ENCODE measurements around the gene ZNF429.
"Not testable (repeated sequence)": the region's sequence is repeated elsewhere in the genome, so short reads cannot be mapped to it uniquely, and the experiment has no call there.

The ZNF429 gene

DNA sequence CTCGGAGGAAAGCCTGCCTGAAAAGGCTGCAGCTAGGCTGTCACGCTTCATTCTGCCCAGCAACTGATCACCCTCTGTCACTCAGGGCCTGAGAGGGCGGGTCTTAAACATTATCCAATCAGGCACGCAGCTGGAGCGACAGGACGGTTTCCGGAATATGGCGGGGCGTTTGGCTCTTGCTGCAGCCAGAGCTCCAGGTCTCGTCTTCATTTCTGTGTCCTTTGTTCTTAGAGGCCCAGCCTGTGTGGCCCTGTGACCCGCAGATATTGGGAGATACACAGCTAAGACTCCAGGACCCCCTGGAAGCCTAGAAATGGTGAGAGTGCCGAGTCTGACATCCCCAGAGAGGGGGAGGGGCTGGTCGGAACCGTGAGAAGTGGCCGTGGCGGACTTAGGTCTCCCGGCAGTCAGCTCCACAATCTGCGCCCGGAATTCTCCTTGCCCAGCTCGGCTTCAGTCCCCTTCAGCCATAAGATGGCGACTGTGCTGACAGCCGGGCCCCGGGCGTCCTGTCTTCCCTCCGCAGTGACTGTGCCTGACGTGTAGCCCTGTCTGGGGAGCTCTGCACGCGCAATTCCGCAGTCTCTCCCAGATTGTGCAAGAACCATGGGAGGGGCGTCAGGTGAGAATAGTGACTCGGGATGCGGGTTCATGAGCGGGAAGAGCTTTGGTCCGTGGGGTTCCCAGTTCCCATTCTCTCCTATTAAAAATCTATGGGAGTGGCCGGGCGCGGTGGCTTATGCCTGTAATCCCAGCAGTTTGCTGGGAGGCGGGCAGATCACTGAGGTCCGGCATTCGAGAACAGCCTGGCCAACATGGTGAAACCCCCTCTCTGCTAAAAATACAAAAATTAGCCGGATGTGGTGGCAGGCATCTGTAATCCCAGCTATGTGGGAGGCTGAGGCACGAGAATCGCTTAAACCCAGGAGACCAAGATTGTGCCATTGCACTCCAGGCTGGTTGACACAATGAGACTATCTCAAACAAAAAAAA lies at the start of gene ZNF429:
ZNF429 (plus strand) TSS at position 144 of the 993 bp plus-strand sequence; CDS start at position 314, 170 bp downstream.
- peak; percentile 55 for DNase-seq (ENCODE audit: low read depth)

DNA sequence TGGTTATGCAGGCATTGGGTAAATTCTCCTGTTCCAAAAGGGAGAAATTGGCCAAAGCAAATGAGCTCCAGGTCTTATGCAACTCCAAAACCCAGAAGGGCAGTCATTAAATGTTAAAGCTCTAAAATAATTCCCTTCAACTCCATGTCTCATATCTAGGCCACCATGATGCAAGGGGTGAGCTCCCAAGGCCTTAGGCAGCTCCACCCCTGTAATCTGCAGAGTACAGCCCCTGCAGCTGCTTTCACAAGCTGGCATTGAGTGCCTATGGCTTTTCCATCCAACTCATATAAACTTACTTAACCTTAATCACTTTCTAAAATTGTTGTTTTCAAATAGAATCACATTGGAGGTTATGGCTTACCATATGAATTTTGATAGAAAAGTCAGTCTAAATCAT lies 44.7 kb upstream of the ZNF429 start:
- DNase-seq (ENCODE audit: low read depth): no peak

DNA sequence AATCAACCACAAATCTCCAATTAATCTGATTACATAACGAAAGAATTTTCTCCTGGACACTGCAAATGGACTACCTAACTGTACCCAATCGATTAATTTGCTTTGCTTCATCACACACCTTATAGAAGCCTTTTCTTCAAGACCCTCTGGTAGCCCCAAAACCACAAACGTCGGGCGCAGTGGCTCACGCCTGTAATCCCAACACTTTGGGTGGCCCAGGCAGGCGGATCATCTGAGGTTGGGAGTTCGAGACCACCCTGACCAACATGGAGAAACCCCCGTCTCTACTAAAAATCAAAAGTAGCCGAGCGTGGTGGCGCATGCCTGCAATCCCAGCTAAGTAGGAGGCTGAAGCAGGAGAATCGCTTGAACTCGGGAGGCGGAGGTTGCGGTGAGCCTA lies 42.9 kb upstream of the ZNF429 start:
- no peak for DNase-seq (ENCODE audit: low read depth)

GRCh38 chr19:21463449-21464105 lies 41.8 kb upstream of the ZNF429 start:
- no peak for DNase-seq (ENCODE audit: low read depth)

DNA sequence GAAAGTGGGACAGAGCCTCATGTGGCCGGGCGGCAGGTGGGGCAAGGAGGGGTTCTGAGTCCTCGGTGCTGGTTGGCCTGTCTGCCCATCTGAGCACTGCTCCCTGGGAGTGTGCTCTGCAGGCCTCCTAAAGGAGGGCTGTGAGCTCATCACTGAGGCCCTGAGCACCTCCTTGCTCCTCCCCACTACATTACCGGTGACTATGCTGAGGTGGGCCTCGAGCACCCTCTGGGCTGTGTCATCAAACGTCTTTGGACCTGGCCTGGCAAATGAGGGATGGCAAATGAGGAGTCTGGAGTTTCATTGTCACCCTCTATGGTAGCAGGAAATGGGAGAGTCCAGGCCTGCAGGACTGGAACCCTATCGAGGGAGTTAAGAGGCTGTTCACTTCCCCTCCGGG lies 38.8 kb upstream of the ZNF429 start:
- no peak for DNase-seq (ENCODE audit: low read depth)

DNA sequence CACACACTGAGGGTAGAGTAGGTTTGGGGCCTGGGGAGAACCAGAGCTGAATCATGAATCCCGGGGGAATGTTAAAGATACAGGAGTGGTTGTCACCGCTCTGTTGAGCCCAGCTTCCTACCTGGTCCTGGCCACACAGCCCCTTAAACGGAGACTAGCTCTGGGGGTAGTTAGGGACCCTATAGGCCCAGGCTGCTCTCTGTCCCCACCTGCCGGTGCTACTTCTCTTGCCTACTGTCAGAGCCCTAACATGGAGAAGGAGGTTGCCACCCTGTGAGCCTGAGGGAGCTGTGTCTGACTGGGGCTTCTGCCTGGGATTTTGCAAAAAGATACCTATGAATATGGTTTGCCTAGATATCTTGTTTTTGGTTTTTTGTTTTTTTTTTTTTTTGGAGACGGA lies 36.6 kb upstream of the ZNF429 start:
- DNase-seq (ENCODE audit: low read depth): no peak

DNA sequence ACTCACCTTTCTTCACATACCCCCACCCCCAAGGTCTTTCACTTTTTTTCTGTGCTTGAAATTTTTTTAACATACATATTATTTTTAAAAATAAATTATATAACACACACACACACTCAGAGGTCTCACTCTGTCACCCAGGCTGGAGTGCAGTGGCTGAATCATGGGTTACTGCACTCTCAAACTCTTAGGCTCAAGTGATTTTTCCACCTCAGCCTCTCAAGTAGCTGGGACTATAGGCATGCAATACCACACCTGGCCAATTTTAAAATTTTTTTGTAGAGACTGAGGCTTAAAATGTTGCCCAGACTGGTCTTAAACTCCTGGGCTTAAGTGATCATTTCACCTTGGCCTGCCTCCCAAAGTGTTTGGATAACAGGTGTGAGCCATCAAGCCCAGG lies 32.9 kb upstream of the ZNF429 start:
- DNase-seq (ENCODE audit: low read depth): no peak

DNA sequence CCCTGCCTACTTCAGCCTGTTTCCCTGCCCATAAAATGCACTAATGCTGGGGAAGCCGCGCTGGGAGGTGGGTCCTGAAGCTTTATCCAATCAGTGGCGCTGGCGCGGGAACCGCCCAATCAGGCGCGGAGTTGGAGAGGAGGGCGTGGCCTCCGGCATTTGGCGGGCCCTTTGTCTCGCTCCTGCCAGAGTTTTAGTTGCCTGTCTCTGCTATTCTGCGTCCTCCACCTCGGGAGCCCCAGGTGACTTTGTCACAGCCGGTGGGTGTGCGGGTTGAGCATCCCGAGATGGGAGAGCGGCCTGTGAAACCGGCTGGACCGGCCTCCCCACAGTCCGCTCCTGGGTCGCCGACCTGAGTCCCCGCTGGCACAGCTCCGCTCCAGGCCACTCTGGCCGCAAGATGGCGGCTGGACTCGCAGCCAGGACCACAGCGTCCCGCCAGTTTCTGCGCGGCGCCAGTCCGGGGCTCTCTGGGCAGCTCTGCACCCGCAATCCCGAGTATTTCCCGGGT lies 30.7 kb upstream of the ZNF429 start:
- DNase-seq (ENCODE audit: low read depth): no peak

- not testable (repeated sequence) for DNase-seq (ENCODE audit: low read depth)
Measured at GRCh38 chr19:21482361-21482760, 23.0 kb upstream of the ZNF429 start.

DNA sequence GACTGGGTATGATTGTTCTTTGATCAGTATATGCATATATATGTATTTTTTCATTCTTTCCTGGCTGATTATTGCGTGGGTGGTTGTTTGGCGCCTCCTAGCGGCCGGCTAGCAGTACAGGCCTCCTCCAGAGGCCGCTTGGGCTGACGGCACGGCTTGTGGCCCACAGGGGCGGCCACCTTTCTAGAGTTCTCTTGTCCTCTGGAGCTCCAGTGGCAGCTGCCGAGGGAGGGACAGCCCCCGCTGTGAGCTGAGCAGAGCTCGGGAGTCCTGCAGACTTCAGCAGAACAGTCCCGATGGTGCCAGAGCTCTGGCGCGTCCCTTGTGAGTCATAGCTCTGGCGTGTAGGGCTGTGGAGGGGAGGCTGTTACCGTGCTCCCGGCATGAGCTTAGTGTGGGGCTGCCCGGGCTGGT lies 22.5 kb upstream of the ZNF429 start:
- DNase-seq (ENCODE audit: low read depth): peak; percentile 19

- no peak for DNase-seq (ENCODE audit: low read depth)
Measured at GRCh38 chr19:21483589-21484170, 21.7 kb upstream of the ZNF429 start.

DNA sequence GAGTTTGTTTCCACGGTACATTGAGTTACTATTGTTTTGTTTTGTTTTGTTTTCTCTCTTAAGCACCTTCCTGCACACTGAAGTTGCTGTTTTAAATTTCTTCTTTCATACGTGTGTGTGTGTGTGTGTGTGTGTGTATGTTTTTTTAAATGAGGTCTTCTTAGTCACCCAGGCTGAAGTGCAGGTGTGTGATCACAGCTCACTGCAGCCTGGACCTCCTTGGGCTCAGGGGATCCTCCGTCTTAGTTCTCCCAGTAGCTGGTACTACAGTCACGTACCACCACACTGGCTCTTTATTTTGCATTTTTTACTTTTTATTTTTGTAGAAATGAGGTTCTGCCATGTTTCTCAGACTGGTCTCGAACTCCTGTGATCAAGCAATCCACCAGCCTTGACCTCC lies 20.8 kb upstream of the ZNF429 start:
- no peak for DNase-seq (ENCODE audit: low read depth)

DNA sequence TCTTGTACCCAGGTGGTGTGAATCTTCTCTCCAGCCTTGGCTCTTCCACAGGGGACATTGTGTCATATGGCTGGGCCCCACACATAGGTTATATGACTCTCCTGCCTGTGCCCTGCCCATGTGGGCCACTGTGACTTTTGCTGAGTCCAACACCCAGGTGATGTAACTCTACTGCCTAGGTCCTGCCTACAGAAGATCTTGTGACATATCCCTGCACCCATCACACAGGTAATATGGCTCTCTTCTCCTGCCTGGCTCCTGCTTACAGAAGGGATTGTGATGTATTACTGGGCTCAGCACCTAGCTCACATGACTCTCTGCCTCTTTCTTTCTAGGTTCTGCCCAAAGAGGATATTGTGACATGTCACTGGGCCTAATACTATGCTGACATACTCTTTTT lies 19.5 kb upstream of the ZNF429 start:
- no peak for DNase-seq (ENCODE audit: low read depth)

DNA sequence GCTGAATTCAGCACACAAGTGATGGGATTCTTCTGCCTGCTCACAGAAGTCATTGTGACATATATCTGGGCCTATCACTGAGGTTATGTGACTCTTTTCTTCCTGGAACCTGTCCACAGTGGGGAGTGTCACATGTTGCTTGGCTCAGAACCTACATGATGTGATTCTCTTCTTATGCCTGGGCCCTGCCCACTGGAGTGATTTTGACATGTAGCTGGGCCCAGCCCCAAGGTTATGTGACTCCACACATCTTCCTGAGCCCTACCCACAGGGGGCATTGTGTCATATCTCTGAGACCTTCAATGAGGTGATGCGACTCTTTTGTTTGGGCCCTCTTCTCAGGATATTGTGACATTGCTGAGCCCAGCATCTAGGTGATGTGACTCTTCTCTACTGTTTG lies 17.4 kb upstream of the ZNF429 start:
- no peak for DNase-seq (ENCODE audit: low read depth)

- DNase-seq (ENCODE audit: low read depth): no peak
Measured at GRCh38 chr19:21491146-21491545, 14.3 kb upstream of the ZNF429 start.

GRCh38 chr19:21492947-21493906 lies 12.2 kb upstream of the ZNF429 start:
- DNase-seq (ENCODE audit: low read depth): no peak

DNA sequence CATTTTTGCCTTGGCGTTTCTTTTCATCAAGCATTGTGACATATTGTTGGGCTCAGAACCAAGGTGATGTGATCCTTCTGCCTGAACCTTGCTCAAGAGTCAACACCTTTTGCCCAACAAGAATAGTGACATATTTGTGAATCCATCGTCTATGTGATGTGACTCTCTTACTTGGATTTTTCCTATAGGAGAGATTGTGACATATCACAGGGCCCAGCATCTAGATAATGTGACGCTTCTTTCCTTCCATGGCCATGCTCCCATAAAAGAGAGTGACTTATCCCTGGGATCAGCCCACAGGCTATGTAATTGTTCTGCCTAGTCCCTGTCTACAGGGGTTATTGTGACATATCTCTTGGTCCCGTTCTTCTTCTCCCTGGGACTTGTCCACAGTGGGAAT lies 8.5 kb upstream of the ZNF429 start:
- no peak for DNase-seq (ENCODE audit: low read depth)

DNA sequence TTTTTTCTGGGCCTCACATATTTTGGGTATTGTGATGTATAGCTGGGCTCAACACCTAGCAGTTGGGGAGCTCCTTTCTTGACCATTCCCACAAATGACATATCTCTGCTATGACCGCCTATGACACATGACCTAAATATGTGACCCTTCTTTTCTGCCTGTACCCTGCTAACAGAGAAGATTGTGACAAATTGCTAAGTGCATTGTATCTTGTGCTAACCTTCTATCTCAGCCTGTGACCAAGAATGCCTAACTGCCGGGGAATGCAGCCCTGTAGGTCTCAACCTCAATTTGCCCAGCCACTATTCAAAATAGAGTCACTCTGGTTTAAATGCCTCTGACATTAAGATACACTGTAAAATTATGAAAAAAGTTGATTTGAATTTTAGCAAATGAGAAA lies 6.8 kb upstream of the ZNF429 start:
- DNase-seq (ENCODE audit: low read depth): no peak

DNA sequence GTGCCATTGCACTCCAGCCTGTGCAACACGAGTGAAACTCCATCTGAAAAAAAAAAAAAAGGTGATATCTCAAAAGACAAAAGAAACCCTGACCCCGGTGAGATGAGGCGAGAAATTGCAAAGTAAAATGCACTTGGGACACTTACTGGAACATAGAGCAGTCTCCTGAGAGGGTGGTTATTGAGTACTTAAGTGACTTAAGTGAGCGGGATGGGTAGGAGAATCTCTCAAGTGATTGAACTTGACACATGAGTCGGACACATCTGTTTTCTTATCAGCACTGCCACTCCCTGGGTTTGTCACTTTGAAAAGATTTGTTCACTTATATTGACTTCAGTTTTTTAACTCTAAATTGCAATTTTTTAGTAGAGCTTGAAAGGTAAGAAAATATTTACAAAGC lies 2.8 kb downstream of the ZNF429 start:
- no peak for DNase-seq (ENCODE audit: low read depth)

- DNase-seq (ENCODE audit: low read depth): not testable (repeated sequence)
Measured at GRCh38 chr19:21511058-21511457, 5.7 kb downstream of the ZNF429 start.

DNA sequence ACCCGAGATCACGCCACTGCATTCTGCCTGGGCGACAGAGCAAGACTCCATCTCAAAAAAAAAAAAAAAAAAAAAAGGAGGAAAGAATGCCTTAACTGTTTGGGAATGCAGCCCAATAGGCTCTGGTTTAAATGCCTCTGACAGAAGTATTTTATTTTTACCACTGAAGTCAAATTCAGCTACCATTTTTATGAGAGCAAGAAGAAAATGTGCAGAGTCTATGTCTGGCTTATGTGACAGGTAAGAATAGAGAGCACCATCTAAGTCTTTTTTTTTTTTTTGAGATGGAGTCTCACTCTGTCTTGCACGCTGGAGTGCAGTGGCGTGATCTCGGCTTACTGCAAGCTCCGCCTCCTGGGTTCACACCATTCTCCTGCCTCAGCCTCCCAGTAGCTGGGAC lies 7.2 kb downstream of the ZNF429 start:
- DNase-seq (ENCODE audit: low read depth): not testable (repeated sequence)

Data from HS-27A (cell line).